HG02970 (cell line): ENCODE data around the gene MBP.

Experiments
- ATAC-seq: cut with Tn5 transposase; IDR thresholded peaks from one replicate; pipeline ENCODE4 v1.9.1; 2021; ENCODE audit warnings: mild to moderate bottlenecking, moderate library complexity, moderate number of reproducible peaks; ENCODE audit not compliant: unreplicated experiment, low FRiP score

Gene MBP

DNA sequence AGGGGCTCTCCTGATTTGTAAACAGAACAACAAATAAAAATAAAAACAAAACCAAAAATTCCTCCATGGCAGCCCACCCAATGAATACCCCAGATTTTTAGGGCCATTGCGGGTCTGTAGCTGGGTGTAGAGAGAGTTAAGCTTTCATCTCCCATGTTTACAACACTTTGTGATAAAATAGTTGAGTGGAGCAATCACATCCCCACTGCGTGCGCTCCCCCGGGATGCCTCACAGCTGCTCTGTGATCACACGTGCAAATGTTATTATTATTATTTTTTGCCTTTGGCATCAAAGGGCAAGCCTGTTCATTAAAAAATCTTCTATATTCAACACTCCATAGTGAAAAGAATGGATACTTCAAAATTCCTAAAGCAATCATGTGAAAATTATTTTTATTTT, 118.0 kb downstream of the MBP start:
- ATAC-seq, result no peak

DNA sequence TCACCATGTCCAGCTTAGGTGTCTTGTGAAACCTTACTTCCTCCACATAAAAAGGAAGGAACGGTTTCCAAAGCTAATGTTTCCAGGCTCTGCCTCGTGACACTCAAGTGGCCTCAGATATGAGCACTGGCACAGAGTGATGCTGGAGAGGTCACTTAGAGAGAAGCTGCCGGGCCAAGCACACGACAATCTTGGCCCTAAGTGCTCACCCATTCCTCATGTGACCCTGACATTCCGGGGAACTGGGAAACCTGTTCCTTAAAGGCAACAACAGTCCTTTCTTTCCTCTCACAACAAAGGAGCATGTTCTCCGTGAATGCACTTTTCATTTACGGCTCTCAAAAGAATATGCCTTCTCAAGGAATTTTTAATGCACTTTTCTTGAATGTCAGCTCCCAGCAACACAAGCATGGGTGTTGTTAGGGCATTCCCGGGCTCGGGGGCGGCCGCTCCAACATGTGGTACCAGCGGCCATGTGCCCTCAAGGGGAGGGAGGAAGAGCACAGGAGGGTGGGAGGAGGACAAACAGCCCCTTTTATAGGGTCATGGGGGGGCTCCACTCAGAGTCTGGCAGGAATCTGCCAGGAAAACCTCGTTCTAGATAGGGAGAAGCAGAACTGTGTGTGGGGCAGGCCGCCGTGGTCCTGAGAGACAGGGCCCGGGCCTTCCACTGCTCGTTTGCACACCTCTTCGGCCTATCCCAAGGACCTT, 118.6 kb downstream of the MBP start:
- ATAC-seq, result no peak

DNA sequence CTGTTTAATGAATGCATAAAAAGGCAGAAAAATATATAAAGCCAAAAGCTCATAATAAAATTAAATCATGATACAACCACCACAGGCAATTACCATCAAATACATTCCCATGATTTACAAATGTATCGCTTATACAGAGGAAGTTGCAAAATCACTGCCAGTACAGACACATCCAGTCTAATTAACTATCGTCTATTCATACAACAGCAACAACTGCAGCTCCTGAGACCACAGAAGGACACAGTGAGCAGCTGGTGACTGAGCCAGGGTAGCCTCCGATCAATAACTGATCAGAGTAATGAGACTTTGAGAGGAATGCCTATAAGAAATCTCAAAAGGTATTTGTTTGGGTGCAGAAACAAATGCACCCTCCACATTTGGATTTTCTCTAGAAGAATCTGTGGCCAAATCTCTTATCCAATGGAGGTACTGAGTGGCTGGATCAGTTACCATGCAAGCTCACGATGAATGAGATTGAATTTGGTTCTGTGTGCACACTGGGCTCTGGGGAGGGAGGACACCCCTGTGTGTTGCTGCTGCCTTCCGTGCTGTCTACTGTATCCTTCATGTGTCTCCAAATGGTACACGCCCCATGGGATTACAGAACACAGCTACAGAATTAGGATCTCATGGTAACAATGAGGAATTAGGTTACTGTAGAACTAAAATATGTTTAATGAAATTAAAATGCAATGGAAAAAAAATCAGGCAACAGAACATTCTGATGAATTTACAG, 119.6 kb downstream of the MBP start:
- no peak for ATAC-seq

DNA sequence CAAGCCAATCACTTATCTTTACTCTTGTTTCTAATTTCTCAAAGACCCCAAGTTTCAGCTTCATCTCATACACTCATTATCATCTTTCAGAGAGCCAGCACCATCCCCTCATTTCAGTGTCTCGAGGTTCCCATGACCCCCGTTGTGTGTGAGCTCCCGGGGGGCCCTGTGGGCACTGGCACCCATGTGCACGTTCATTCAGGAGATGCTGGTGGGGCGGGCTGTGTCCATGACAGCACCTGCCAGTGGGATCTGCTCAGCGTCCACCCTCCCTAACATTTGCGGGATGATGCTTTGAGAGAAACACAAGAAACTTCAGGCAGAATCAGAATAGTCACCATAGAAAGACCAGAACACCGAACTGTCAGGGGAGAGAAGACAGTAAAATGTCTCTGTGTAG, 120.5 kb downstream of the MBP start:
- ATAC-seq, result no peak

DNA sequence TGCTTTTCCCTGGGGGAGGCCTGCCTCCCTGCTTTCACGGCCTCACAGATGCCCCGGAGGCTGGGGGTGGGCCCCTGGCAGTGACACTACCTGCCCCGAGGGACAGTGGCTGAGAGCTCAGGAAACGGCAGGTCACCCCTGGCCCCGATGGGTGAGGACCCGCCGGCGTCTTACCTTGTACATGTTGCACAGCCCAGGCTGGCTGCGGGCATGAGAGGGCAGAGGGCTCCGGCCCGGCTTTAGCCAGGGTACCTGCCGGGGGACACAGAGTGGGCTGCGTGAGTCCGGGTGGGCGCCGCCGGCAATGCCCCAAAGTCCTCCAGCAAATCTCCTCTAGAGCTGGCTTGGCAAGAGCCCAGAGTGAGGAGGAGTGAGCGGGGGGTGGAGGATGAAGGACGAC, 122.9 kb downstream of the MBP start:
- no peak for ATAC-seq

DNA sequence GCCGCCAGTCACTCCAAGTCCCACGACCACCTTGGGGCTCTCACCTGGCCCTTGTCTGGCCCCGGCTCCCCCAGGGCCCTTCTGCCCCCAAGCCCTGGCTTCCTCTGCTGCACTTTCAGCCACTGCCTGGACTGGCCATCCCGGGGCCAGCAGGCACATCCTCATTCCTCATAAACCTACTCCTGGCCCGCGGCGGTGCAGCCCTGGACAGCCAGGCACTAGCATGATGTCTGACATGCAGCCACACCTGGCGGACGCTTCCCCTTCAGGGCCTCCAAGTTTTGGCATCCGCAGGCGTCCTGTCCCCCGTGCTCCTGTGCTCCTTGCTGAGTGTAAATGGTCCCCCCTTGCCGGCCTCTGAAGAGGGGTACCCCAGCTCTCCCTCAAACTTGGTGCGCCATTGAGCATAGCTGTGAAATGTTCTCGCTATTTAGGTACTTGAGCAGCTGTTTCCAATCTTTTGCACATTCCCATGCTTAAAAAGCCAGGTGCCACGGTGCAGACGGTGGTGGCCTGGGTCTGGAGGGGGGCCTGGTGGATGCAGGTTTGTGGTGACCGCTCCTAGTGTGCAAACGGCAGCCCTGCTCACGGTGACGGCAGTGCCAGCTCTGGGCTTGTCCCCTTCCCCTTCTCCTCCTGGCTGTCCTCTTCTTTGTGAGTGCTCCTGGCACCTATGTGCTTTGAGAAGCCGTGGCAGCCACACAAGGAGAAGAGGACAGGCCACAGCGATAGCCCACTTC, 123.8 kb downstream of the MBP start:
- ATAC-seq, result no peak

DNA sequence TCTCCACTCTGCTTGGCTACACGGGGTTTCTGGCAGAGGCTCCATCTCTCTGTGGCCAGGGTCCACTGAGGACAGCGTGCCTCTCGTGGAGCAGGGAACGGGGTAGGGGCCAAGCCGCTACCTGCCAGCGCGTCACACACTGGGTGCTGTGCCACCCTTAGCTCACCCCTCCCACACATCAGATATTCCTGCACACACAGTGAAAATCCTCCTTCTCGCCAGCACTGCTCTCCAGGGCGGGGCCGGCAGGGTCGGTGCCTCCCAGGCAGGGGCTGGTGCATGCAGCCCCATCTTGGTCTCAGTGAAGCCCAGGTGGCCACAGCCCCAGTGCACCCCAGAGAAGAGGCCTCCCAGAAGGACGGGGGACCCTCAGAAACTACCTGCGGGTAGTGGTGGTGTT, 124.6 kb downstream of the MBP start:
- no peak for ATAC-seq

DNA sequence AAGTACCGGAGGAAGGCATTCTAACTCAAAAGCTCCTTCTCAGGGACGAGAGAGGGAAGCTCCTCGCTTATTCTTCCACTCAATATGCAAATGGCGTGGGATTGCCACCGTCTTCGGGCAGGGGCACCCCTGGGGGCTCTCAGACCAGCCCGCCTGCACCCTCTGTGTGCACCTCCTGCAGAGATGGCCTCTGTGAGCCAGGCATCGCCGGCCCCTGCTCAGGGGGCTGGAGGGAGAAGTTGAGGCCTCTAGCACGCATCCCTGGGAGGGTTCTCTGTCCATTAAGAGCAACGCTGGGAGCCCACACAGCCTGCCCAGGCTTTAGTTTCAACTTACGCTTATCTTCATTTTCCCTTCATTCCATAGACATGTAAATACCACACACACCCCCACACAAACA, 125.3 kb downstream of the MBP start:
- ATAC-seq, result no peak

DNA sequence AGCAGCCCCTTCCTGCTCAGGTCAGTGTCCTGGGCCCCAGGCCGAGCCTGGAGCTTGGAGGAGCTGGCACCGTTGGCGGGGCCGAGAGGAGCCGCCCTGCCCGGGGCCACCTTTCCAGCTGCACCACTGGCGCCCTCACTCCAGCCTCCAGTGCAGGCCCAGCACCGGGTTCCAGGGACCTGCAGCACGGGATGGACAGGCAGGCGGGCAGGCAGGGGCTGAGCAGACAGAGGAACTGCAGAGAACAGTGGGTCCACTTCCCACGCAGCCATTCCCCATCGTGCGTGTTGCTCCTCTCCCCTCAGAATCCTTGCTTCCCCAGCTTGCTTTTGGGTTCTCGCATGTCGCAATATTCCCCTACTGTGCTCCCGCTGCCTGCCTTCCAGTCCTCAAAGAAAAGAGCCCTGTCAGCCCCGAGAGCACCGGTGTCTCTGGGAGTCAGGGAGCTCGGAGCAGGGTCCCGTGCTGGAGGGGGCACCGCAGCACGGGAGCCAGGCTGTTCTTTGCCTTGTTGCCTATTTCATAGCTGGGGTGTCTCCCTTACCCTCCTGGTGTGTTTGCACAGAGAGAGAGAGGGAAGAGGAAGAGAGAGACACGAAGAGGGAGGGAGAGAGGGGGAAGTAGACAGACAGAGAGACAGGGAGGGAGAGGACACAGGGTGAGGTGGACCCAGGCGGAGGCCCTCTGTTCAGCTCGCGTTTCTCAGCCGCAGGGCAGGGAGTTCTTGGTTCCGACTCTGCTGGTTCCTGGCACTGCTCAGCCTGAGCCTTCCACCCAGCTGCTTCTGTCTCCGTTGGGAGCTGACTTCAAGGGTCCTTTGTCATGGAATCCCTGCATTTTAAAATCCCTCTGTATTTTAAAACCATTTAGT, 126.0 kb downstream of the MBP start:
- no peak for ATAC-seq

DNA sequence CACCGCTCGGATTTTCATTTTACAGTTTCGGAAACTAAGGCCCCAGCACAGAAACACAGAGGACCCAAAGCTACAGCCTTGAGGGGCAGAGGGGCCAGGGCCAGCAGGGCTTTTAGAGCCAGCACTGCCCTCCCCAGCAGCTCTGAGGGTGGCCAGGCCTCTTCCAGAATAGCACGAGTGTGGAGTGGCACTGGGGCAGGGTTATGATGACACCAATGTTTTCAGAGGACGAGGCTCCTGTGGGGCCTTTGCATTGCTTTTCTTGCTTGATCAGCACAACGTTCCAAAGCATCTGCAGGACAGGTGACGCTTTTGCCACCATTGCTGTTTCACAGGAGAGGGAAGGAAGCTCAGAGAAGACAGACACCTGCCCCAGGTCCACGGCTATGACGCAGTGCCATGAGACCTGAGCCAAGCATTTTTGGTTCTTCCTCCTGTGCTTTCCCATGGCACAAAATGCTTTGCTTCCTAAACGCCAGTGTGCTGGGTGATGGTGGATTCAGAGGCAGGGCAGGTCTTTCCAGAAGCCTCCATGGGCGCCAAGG, 126.9 kb downstream of the MBP start:
- no peak for ATAC-seq

DNA sequence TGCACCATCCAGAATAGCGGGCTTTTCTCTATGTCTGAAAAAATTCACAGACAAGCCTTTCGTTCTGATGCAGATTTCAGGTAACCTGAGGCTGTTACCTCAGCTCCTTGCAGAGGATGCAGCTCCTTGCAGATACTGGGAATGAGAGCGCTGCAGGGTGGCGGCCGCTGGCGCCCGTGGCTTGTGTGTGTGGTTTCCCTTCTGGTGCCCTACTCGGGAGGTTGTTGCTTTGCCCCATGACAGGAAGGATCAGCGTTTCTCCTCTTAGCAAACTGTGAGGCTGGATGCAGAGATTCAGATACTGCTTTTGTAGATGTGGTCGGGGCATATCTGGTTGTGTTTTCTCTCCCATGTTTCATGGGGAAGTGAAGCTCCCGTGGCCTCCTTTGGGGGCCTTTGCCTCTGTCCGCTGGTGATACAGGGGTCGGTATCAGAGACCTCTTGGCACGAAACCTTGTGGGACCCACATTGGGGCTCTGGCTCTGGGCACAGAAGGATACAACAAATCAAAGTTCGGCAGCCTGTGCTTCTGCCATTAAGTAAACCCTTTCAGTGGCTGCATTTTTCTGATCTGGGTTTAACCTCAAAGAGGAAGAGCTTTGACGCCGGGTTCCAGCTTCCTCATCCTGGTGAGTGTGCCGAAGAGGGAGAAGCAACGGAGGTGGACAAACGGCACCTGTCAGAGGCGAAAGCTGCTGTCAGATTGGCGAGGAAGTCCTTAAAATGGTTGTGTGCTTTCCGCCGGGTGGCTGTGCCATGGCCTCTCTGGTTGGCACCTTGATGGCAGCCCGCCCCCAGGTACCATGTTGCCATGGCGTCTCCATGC, 127.8 kb downstream of the MBP start:
- ATAC-seq, result no peak

DNA sequence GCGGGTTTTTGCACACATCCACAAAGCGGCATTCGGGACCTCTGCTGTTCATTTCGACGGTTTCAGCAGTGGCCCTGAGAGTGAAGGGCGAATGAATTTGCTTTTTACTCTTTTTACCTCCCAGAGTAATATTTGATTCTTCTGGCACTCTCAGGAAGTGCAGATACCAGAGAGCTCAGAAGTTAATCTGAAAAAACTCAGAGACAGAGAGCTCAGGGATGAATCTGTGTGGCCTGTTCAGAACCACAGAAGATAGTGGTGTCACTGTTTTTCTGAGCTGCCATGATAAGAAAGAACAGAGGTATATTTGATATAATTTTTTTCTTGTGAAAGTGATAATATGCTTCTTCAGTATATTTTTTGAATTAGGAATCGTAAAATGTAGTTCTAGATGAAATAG, 129.3 kb downstream of the MBP start:
- no peak for ATAC-seq

DNA sequence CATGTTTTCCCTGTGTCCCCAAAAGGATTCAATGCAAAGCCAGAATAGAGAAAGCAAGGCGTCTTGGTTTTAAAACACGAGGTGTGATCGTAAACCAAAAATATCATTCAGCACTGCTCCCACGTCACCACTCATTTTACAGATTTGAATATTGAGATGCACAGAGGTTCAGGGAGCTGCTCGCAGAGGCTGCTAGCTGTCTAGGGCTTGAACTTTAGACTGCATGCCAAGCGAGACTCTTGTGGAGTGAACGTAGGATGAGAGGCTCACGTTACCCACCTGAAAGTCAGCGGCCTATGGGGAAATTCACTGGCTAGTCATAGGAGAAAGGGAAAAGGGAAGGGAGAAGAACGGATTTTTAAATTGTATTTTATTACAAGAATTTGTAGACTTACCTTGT, 130.1 kb downstream of the MBP start:
- no peak for ATAC-seq

DNA sequence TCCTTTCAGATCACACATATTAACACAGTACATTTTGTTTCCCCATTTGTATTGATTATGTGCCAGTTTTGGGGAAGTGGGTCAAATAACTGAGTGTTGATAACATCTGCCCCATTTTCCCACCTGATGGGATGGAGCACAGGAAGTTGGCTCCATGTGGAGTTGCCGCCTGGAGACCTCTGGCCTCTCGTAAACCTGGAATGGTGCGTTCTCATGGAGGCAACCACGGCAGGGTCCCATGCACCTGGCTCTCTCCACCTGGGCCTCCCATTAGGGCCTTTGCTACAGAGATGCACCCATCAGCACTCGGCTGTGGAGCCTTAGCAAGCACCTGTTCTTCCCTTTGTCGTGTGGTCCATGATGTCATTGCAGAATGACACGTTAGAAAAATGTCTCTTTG, 130.6 kb downstream of the MBP start:
- no peak for ATAC-seq

DNA sequence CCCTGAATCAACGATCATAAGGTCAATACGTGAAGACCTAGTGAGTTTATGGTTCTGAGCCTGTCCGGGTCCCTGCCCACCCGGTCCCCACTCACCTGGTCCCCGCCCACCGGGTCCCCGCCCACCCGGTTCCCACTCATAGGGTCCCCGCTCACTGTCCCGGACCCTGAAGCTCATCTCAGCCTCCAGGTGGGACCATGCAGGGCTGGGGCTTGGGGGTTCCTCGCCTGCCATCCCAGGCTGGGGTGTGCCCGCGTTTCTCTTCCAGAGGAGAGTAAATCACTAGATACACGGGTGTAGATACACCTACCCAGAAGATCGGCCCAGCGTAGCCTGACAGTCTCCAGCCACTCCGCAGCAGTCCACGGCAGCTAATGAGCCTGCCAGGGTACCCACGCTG, 131.5 kb downstream of the MBP start:
- ATAC-seq, result no peak

DNA sequence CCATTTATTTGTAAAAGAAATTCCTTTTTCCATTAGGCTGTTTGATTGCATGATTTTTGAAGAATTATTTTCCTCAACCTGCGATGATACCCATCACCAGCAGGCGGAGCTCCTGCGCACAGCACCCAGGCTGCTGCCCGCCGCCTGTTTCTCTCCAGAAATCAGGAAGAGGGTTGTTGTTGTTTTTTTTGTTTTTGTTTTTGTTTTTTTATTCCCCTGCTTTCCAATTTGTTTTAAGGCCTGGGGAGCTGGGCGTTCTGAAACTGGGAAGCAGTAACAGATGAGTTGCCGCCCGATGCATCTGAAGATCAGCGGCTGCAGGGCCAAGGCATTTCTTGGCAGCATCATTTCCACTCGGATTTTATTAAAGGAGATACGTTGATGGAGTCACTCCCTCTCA, 132.1 kb downstream of the MBP start:
- ATAC-seq, result no peak

DNA sequence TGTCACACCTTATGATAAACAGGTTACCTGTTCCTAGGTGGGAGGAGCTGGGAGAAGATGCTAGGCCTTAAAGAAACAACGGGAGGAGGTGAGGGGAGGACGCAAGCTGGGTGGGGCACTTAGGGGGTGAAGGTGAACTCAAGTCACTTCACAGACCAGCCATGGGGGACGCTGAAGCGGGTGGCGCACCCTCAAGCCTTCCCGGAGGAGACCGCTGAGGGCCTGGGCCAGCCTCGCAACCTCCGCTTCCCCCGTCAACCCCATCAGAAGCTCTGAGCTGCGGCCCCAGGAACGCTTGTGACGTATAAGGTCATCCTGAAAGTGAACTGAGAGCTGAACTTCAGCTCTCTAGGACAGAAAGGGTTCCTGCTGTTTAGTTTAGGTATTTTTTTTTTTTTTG, 133.5 kb downstream of the MBP start:
- no peak for ATAC-seq

DNA sequence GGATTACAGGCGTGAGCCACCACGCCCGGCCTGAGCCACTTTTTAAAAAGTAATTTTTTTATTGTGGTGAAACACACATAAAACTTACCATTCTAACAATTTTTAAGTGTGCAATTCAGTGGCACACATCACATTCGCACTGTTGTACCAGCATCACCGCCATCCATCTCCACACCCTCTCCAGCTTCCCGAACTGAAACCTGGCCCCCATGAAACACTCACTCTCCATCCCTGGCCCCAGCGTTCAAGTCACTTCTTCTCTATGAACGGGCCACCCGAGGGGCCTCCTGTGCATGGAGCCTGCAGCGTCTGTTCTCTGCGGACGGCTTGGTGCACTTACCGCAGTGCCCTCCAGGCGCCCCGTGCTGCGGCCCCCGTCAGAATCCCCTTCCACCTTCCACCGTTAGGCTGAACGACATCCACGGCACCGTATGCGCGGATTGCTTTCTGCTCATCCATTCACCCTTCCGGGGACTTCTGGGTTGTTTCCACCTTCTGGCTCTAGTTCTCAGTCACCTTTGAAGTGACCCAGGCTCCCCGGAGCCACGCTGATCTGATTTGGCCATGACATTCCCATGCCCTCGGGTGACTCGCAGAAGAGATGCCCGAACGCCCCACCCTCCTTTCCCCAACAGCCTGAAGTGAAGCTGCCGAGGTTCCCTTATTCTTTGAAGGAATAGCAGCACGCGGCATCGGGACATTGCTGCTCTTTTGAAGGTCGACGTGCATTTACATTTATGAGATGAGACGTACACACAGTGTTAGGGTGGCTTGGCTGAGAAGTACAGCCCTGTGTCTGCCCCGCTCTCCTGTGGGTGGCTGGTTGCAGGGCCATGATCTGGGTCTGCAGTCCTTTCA, 134.4 kb downstream of the MBP start:
- ATAC-seq, result no peak

DNA sequence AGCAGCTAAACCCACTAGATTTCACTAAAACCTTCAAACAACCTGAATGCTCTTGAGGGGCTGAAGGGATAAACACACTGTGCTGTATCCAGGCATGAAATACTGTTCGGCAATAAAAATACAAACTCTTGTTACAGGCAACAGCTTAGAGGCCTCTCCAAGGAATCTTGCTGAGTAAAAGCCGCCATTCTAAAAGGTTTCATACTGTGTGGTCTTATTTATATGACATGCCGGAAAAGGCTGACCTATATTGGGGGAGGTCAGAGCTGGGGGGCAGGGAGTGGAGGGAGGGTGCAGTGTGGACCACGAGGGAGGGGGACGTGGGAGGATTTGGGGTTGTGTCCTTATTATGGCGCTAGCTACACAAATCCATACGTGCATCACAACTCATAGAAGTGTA, 136.2 kb downstream of the MBP start:
- no peak for ATAC-seq
